K562 (cell line): ENCODE results near the gene SLCO2B1. TPM values are rescaled to one million over a fixed set of nuclear protein-coding genes. Genes with fewer than 3 reads are reported as not detected.
A peak's percentile ranks its signal among the peaks of the same experiment; 100 is the strongest.

ENCODE experiments used
- ARID4B ChIP-seq: sonication (generic); formaldehyde crosslinking; IDR thresholded peaks from 2 replicates; pipeline ENCODE4 v1.8.0; 2022; ENCODE audit warnings: mild to moderate bottlenecking, missing genetic modification reagents
- CBFA2T3 ChIP-seq: fragments of 450-650 bp; IDR thresholded peaks from 2 replicates; pipeline ENCODE4 v1.6.1; 2017
- CSDE1 ChIP-seq, 2 experiments: fragments of 450-650 bp; IDR thresholded peaks; 2 replicates each; pipeline ENCODE4 v1.6.1; 2016; ENCODE audit warnings: mild to moderate bottlenecking in 1 of 2
- EGR1 ChIP-seq: fragments of 450-650 bp; conservative IDR thresholded peaks from 2 replicates; pipeline ENCODE4 v1.6.1; 2017; ENCODE audit warnings: mild to moderate bottlenecking
- HMGN3 ChIP-seq: IDR thresholded peaks from 2 replicates; pipeline ENCODE4 v1.6.1; 2011; ENCODE audit warnings: borderline replicate concordance, low read depth, mild to moderate bottlenecking, mixed read lengths, low read length; ENCODE audit not compliant: insufficient read length; ENCODE audit errors: extremely low read depth
- HNRNPLL ChIP-seq: fragments of 200-400 bp; formaldehyde crosslinking; IDR thresholded peaks from 2 replicates; pipeline ENCODE4 v1.6.1; 2017; ENCODE audit warnings: low read length, low read depth, mild to moderate bottlenecking; ENCODE audit not compliant: poor library complexity, severe bottlenecking
- KAT7 ChIP-seq: sonication (generic); formaldehyde crosslinking; IDR thresholded peaks from 2 replicates; pipeline ENCODE4 v1.8.0; 2022; ENCODE audit warnings: missing genetic modification reagents, mild to moderate bottlenecking, borderline replicate concordance
- KLF13 ChIP-seq: fragments of 450-650 bp; IDR thresholded peaks from 2 replicates; pipeline ENCODE4 v1.6.1; 2016; ENCODE audit warnings: missing genetic modification characterization, low read depth, mild to moderate bottlenecking, missing compliant biosample characterization, moderate library complexity, borderline replicate concordance
- KLF6 ChIP-seq: fragments of 250-450 bp; sonication (Bioruptor Pico); IDR thresholded peaks from 2 replicates; pipeline ENCODE4 v1.4.0; 2020; ENCODE audit warnings: mild to moderate bottlenecking, moderate library complexity, borderline replicate concordance
- NFATC3 ChIP-seq: fragments of 450-650 bp; IDR thresholded peaks from 2 replicates; pipeline ENCODE4 v1.6.1; 2017; ENCODE audit warnings: mild to moderate bottlenecking
- POLR3G ChIP-seq: IDR thresholded peaks from 2 replicates; pipeline ENCODE4 v1.6.1; 2011; ENCODE audit not compliant: insufficient read length, insufficient replicate concordance; ENCODE audit errors: extremely low read depth
- PPARD ChIP-seq: fragments of 250-450 bp; sonication (Bioruptor Pico); IDR thresholded peaks from 2 replicates; pipeline ENCODE4 v1.8.0; 2022; ENCODE audit warnings: inconsistent platforms, mild to moderate bottlenecking, moderate library complexity
- RBM22 ChIP-seq: fragments of 200-400 bp; formaldehyde crosslinking; IDR thresholded peaks from 2 replicates; pipeline ENCODE4 v1.6.1; 2018; ENCODE audit warnings: low read length, low read depth; ENCODE audit not compliant: poor library complexity, severe bottlenecking
- SPI1 ChIP-seq: IDR thresholded peaks from 2 replicates; pipeline ENCODE4 v1.6.1; 2011; ENCODE audit warnings: low read depth, low read length, control low read depth, borderline replicate concordance
- STAG1 ChIP-seq: sonication (generic); formaldehyde crosslinking; IDR thresholded peaks from 2 replicates; pipeline ENCODE4 v1.5.0; 2020; ENCODE audit warnings: missing genetic modification reagents, borderline replicate concordance
- STAT5B ChIP-seq: fragments of 250-450 bp; sonication (Bioruptor Pico); IDR thresholded peaks from 2 replicates; pipeline ENCODE4 v1.8.0; 2021; ENCODE audit warnings: mild to moderate bottlenecking, inconsistent platforms
- TARDBP ChIP-seq: fragments of 450-650 bp; IDR thresholded peaks from 2 replicates; pipeline ENCODE4 v1.6.1; 2016
- TCF15 ChIP-seq: fragments of 250-450 bp; sonication (Bioruptor Pico); IDR thresholded peaks from 2 replicates; pipeline ENCODE4 v1.8.0; 2022; ENCODE audit warnings: moderate library complexity, mild to moderate bottlenecking, inconsistent platforms
- VEZF1 ChIP-seq: fragments of 200-800 bp; sonication (Bioruptor generic); IDR thresholded peaks from 2 replicates; pipeline ENCODE4 v1.6.1; 2017; ENCODE audit warnings: missing genetic modification characterization, missing compliant biosample characterization
- XRCC3 ChIP-seq: fragments of 450-650 bp; IDR thresholded peaks from 2 replicates; pipeline ENCODE4 v1.6.1; 2017; ENCODE audit warnings: mild to moderate bottlenecking, moderate library complexity
- ZNF324 ChIP-seq: fragments of 250-450 bp; sonication (Bioruptor Pico); IDR thresholded peaks from 2 replicates; pipeline ENCODE4 v1.4.0; 2020; ENCODE audit warnings: mild to moderate bottlenecking
- ZNF512 ChIP-seq: IDR thresholded peaks from 2 replicates; pipeline ENCODE4 v1.6.1; 2016; ENCODE audit warnings: missing genetic modification characterization, missing compliant biosample characterization
- ZNF699 ChIP-seq: fragments of 250-450 bp; sonication (Bioruptor Pico); IDR thresholded peaks from 2 replicates; pipeline ENCODE4 v1.8.0; 2021; ENCODE audit warnings: mild to moderate bottlenecking, moderate library complexity; ENCODE audit not compliant: insufficient replicate concordance
- ZSCAN29 ChIP-seq: fragments of 450-650 bp; IDR thresholded peaks from 2 replicates; pipeline ENCODE4 v1.6.1; 2017
- polyA plus RNA-seq, 8 experiments: library from polyadenylated mRNA; depleted of rRNA in 4 of 8; stranded (reverse) in 5 of 8; unstranded in 3 of 8; fragments of >200 nt; fragmentation: Nextera tagmentation in 2 of 8; fragmentation: Illumina TruSeq in 1 of 8; extraction: Ambion mirVana in 2 of 8; extraction: Trizol in 1 of 8; gene quantifications; 2 replicates each; pipeline versions ENCODE4 v1.2.1 to v1.2.3, GENCODE V29; 2011 to 2014; ENCODE audit warnings: inconsistent platforms in 1 of 8, missing spikeins in 1 of 8
- total RNA-seq, 7 experiments: library from RNA; depleted of rRNA in 6 of 7; stranded (reverse); fragments of >200 nt in 6 of 7; fragmentation: Illumina TruSeq in 2 of 7; extraction: Trizol in 2 of 7; gene quantifications; 2 replicates each; pipeline versions ENCODE4 v1.2.1 to v1.2.3, GENCODE V29; 2011 to 2021; ENCODE audit warnings: low replicate concordance in 1 of 7

SLCO2B1 gene
- total and polyA plus RNA-seq, 9 of the 15 experiments (the other 6 are each of a cell fraction or from before 2014, with no cell fraction given), result 0.70 to 14.7 (median 7.6) TPM

GRCh38 chr11:75208446-75208845, 57.5 kb downstream of the SLCO2B1 start (continued):
- no peak for TF ChIP-seq ARID4B
- peak; percentile 97 for TF ChIP-seq CBFA2T3
- no peak for TF ChIP-seq NFATC3
- peak; percentile 75; the same call in 1 of the 2 replicates for TF ChIP-seq SPI1
- no peak for TF ChIP-seq ZNF699 (CRISPR knock-in tag)
- no peak for TF ChIP-seq EGR1
- no peak for TF ChIP-seq HMGN3
- no peak for TF ChIP-seq ZNF324 (CRISPR knock-in tag)
- TF ChIP-seq PPARD, result no peak
- TF ChIP-seq CSDE1 (IDR thresholded peaks at IDR 0.05), result no peak
- no peak for TF ChIP-seq HNRNPLL
- TF ChIP-seq POLR3G, result no peak
- no peak for TF ChIP-seq ZNF512 (tag)
- no peak for TF ChIP-seq KLF6 (CRISPR knock-in tag)
- TF ChIP-seq KAT7 (CRISPR knock-in tag), result no peak
- no peak for TF ChIP-seq KLF13 (tag)
- TF ChIP-seq STAT5B (CRISPR knock-in tag), result no peak
- TF ChIP-seq TCF15 (CRISPR knock-in tag), result no peak
- no peak for TF ChIP-seq ZSCAN29
- TF ChIP-seq TARDBP, result peak; percentile 86
- TF ChIP-seq VEZF1 (CRISPR knock-in tag), result peak; percentile 59
- TF ChIP-seq RBM22, result no peak
- TF ChIP-seq STAG1 (CRISPR knock-in tag), result no peak
- no peak for TF ChIP-seq XRCC3
